HG03342 (cell line): ENCODE data around the gene ST3GAL4.
A peak's percentile ranks its signal among the peaks of the same experiment; 100 is the strongest.

Experiments
- ATAC-seq: cut with Tn5 transposase; IDR thresholded peaks from one replicate; pipeline ENCODE4 v1.9.1; 2021; ENCODE audit warnings: mild to moderate bottlenecking, moderate library complexity; ENCODE audit not compliant: unreplicated experiment

The ST3GAL4 gene

GRCh38 chr11:126403658-126404057 is 48.2 kb downstream of the ST3GAL4 start:
- peak; percentile 84 for ATAC-seq

- no peak for ATAC-seq
These were observed 48.9 kb downstream of the ST3GAL4 start for GRCh38 chr11:126404367-126404766.

GRCh38 chr11:126405374-126405773 is 49.9 kb downstream of the ST3GAL4 start:
- ATAC-seq: no peak

- ATAC-seq: no peak
These were observed 50.4 kb downstream of the ST3GAL4 start for GRCh38 chr11:126405906-126406305.

- ATAC-seq: no peak
These were observed 50.9 kb downstream of the ST3GAL4 start for GRCh38 chr11:126406368-126406767.

- ATAC-seq: no peak
These were observed 51.6 kb downstream of the ST3GAL4 start for GRCh38 chr11:126407101-126407521.

GRCh38 chr11:126407682-126408288 is 52.3 kb downstream of the ST3GAL4 start:
- ATAC-seq: no peak

GRCh38 chr11:126408496-126408895 is 53.0 kb downstream of the ST3GAL4 start:
- no peak for ATAC-seq

GRCh38 chr11:126408901-126409619 is 53.6 kb downstream of the ST3GAL4 start:
- ATAC-seq: no peak

GRCh38 chr11:126409620-126409985 is 54.1 kb downstream of the ST3GAL4 start:
- ATAC-seq: no peak

- ATAC-seq: no peak
These were observed 55.2 kb downstream of the ST3GAL4 start for GRCh38 chr11:126410649-126411048.

GRCh38 chr11:126411971-126412381 is 56.5 kb downstream of the ST3GAL4 start:
- no peak for ATAC-seq

GRCh38 chr11:126413426-126413825 is 57.9 kb downstream of the ST3GAL4 start:
- no peak for ATAC-seq

GRCh38 chr11:126413843-126414405 is 58.4 kb downstream of the ST3GAL4 start:
- ATAC-seq: no peak

- ATAC-seq: no peak
These were observed 59.1 kb downstream of the ST3GAL4 start for GRCh38 chr11:126414615-126415014.

GRCh38 chr11:126415128-126415527 is 59.6 kb downstream of the ST3GAL4 start:
- ATAC-seq: no peak

GRCh38 chr11:126415669-126416420 is 60.4 kb downstream of the ST3GAL4 start:
- ATAC-seq: no peak

- peak; percentile 93 for ATAC-seq
These were observed 61.1 kb downstream of the ST3GAL4 start for GRCh38 chr11:126416542-126417090.

GRCh38 chr11:126417091-126417862 is 61.8 kb downstream of the ST3GAL4 start:
- no peak for ATAC-seq

- ATAC-seq: no peak
These were observed 63.4 kb downstream of the ST3GAL4 start for GRCh38 chr11:126418887-126419286.
